Measurements from ENCODE around the gene CDK15.

CDK15 gene

DNA sequence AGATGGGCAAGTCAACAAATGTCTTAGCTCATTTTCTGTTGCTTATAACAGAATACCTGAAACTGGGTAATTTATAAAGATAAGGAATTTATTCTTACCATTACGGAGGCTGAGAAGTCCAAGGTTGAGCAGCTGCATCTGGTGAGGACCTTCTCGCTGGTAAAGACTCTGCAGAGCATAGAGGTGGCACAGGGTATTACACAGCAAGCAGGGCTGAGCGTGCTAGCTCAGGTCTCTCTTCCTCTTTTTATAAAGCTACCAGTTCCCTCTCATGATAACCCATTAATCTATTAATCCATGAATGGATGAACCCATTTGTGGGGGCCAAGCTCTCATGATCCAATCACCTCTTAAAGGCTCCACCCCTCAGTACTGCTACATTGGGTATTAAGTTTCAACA lies 109.1 kb downstream of the CDK15 start:
- DNase-seq, result no peak

DNA sequence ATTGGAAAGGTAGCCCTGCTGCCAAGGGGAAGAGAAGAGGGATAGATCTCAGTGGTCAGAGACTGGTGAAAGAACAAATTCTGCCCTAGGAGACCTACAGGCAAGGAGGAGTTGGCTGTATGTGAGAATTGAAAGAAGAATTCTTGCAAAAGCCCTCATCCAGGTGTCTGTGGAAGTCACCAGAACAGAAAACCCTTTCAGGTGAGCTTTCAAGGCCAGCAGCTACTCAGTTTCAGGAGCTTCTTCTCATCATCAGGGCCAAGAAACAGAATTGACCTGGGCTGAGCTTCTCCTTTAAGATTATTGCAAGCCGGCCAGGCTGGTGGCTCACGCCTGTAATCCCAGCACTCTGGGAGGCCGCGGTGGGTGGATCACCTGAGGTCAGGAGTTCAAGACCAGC lies 110.2 kb downstream of the CDK15 start:
- DNase-seq, result no peak

DNA sequence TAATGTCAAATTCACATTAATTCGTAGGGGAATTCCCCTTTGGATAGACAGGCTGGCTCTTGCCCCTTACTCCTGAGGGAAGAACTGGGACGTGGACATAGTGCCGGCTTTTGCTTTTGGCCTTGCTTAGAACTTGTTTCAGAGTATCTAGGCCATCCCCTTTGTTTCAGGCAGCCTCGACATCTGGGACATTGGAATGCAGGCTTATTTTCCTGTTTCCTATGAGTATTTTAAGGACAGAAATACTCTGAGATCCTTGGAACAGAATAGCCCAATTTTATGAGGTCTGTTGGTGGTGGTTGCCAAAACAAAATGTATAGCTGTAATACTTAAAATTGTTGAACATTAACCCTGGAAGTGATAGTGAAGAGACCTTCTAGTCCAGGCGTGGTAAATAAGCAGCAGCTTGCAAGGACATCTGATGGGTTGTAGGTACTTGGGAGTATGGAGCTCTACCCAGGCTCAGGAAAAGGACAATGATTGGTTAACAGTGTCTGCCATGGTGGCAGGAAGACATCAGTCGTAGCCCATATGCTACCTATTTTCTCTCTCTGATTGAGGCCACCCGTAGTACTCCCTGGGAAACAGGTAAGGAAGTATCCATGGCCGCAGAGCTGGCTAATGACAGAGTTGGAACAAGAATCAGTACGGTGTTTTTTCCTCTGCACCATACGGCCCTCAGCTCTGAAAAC lies 112.4 kb downstream of the CDK15 start:
- no peak for DNase-seq

DNA sequence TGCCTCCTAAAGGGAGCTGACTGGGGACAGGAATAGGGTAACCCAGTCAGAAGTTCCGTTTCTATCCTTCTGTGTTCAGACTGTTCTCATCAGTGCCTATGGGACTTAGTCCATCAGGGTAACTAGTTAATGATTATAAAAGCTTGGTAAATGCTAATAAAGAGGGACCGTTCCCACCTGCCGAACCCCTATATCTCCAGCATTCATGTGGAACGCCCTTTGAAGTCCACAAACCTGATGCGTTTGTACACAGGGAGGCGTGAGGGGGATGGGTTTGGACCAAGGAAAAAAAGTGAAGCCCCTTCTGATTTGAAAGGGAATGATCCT lies 112.9 kb downstream of the CDK15 start:
- DNase-seq, result no peak

DNA sequence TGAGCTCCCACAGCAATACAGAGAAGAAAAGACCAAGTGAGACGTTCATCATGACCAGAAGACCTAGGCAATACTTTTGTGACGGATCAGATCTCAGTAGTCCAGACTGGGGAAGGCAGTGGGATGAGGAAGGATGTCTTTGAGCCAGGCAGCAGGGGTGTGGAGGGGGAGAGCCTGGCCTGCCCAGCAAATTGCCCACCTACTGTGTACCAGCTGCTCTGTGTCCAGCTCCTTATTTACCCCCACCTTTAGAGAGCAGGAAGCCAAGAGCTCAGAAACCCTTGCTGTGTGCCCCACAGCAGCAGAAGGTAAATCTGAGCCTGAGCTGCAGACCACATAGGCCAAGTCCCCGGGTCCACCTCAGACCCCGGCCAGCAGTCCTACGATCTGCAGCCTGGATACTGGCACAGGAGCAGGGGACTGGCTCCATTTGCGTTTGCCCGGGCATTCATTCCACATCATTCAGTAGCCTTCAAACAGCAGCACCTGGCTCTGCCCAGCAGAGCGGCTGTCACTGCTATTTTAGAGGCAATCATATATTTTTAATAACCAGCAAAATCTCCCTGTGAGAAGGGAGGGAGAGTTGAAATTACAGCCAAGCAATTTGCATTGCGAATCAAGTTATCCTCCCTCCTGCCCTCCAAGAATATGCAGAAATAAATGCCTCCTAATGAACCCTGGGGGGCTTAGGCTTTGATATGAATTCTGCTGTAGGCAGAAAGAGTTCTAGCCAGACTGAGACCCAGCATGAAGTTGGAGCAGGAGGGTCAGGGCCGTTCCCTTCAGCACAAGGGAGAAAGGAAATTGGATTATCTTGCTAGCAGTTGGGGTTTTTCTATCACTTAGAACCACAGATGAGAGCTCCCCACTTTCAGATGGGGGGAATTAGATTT lies 117.3 kb downstream of the CDK15 start:
- DNase-seq, result no peak

DNA sequence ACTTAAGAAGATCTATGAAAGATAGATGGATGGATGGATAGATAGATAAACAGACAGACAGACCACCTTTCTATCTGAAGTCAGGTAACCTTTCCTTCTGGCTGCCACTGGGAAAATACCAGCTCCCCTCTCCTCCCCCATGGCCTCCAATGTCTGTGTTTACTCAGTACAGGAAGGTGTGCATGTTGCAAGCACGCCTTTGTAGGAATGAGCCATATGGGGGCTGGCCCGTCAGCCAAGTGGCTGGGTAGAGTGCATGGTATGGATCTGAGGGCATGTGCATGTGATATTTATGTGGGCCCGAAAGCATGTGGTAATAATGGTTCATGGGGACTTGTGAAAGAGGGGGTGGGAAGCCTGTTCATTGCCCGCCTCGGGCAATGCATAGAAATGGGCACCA lies 118.1 kb downstream of the CDK15 start:
- no peak for DNase-seq

DNA sequence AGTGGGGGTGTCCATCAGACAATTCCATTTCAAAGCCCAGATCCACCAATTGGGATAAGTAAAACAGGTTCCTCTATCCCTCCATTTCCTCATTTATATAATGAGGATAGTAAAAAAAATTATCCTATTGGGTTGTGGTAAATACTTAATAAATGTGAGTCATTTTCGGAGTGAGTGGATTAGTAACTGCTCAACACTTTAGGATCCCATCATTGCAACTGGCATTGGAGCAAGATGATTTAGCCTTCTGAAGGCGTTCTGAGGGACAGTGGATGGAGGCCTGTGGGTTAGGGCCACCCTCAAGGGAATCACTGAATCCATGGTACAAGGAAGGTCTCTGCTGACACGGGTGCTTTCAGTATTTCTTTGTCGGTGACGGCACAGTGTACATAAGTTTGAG lies 118.7 kb downstream of the CDK15 start:
- peak; percentile 40 for DNase-seq

DNA sequence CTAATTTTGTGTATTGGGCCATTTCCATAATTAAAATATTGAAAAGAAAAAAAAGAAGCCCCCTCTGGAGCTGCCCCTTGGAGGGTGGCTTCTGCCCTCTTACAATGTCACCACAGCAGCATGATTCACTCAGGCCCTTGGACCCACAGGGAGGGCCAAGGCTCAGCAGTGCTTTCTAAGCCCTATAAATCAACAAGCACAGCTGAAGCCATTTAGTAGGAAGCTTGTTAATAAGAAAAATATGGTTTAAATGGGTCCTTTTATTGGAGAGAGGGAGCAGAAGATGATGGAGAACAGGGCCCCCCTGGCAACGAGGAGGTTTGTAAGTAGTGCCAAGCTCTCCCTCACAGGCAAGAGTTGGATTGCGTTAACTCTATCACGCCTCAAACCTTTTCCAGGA lies 119.7 kb downstream of the CDK15 start:
- peak; percentile 61 for DNase-seq

DNA sequence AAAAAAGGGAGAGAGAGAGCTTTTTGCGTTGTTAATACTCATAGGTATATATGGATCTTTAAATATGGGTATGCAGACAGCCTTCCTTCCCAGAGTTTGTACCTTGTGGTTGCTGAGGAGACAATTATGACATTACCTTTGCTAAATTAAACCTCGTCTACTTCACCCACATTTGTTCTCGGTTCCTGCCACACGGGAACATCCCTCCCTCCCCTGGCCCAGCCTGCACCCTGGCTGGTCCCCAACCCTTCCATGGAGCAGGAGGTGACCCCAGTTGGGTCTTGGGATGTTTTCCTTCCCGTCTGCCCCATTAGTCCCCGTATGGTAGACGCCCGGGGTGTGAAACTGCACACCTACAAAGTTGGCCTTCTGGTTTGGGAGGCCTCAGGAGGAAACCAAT lies 122.0 kb downstream of the CDK15 start:
- no peak for DNase-seq

DNA sequence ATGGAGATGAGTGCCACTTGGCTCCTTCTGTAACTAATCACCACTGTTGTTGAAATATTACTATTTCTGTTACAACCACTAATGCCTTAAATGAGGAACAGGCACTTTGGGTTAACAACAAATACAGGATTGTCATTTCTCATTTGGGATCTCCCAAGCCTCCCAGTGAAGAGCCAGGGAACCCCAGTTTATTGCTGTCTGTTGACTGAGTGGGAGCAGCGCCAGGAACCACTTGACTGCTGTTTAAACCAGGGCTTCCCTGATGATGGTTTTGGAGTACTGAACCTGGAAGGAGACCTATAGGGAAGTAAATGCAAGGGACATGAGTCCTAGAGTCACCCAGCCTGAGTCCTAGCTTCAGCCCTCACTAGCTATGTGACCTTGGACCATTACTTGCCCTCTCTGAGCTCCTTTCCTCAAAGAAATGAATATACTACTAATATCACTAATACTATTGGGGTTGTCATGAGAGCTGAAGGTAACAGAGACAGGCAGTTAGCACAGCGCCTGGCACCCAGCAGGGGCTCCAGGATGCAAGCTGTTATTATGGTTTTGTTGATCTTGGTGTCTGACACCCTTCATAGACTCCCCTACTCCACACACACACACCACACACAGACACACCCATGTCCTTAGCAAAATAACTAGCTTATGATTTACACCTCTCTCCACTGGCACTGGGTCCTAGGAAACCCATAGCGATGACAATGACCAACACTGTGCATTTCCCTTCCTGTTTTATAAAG lies 123.1 kb downstream of the CDK15 start:
- DNase-seq, result peak; percentile 37

DNA sequence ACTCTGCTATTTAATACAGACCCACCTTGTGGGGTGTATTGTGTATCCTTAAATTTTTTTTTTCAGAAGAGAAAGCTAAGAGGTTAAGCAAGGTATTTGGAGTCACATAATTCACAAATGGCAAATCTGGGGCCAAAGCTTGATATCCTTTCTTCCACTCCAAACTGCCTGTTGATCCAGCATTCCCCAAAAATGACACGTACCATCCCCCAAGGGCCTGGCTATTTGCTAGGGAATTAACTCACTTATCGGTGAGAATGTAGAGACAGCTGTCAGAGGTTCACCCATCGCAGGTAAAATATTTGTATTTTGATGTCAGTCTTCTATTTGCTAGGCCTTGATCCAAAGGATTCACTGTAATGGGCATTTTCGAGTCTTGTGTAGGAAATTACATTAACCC lies 123.7 kb downstream of the CDK15 start:
- no peak for DNase-seq

DNA sequence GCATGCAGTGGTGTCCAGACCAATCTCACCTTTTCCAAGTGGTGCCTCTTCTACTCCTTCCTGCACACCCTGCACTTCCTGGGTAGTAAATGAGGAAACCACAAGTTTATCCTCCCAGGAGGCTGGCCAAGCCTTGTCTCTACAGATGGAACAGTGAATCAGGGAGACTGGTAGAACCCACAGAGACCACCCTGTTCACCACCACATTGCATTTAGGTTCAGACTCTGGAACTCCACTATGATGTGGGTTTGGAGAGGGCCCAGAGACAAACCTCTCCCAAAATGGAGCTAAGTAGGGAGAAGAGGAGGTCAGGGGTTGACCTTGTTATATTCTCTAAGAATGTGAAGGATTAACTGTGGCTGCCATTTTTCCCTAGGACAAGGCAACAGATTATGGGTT lies 124.5 kb downstream of the CDK15 start:
- DNase-seq, result peak; percentile 52

DNA sequence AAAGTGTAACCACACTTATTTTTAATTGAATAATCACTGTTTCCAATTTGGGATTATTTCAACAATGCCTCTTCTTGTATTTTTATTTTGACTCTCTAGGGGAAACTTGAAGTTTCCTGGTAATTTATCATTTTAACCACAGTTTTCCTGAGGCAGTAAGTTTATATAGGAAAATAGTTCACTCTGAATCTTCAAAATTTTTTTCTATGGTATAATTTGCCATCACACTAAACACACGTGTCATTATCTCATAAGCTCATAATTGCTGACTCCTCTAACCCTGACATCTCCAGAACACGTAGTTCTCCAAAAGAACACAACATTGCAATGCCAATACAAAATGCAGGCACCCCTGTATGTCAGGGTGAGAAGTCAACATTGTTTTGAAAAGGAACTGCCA lies 125.1 kb downstream of the CDK15 start:
- peak; percentile 20 for DNase-seq

DNA sequence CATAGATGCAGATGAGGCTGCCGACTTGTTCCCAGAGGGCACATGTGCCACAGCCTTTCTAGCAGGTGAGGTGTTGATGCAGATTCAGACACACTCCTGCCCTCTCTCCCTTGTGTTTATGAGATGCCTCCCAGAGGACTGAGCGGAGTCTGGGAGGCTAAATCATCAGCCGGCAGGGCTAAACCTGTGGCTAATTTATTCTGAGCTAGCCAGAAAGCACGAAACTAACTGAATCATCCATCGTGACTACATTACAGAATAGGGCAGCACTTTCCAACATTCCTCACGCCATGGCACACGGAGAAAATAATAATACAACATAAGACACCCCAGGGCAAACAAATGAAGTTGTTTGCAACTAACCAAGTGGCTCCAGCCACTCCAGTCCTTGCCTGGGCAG lies 125.6 kb downstream of the CDK15 start:
- peak; percentile 80 for DNase-seq

DNA sequence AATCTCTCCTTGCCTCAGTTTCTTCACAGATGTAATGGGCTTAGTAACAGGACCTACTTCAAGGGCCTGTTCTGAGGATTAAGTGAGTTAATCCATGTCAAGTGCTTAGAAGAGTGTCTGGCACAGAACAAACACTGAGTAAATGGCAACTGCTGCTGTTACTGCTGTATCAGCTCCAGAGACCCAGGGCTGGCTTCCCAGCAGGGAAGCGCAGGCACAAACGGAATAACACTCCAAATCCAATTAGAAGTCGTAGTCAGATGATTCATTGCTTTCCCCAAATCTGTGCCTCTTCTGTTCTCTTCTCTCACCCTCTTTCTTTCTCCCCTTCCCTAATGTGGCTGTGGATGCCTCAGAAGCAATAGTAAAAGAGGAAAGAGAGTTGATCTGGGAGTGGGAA lies 126.2 kb downstream of the CDK15 start:
- no peak for DNase-seq

DNA sequence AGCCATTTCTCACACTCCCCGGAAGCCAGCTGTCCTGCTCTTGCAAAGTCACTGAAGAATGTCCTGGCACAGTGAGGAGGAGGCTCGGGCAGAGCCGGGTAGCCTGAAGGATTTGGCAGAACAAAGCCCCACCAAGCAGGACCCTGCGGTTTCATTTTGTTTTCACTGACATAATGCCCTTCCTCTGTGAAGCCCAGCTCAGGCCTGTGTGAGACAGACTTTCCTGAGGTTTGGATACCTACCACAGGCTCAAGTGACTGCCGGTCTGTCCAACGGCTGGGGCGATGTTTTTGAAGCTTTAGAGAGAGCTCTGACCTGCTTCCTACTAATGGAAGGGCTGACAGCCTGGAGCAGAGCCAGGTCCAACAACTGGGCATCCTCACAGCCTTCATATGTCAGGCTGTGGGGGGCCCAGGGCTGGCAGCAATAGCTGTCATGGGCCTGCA lies 127.5 kb downstream of the CDK15 start:
- no peak for DNase-seq

DNA sequence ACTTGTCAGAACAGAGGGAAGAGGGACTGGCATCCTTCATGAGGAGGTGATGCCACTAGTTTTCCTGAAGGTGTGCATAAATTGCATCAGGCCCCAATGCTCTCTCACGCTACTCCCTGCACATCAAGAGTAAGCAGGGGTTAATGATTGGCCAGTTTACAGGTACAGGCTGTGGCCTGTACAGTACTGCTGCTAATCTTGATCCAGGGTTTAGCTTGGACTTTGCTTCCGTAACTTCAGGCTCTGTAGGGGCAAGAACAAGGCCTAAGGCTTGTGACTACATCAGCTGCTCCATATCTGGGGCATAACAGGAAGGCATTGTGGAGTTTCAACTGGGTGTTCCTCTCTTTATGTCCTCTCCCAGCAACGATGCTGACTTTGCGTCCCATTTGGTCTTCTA lies 130.5 kb downstream of the CDK15 start:
- DNase-seq, result no peak

DNA sequence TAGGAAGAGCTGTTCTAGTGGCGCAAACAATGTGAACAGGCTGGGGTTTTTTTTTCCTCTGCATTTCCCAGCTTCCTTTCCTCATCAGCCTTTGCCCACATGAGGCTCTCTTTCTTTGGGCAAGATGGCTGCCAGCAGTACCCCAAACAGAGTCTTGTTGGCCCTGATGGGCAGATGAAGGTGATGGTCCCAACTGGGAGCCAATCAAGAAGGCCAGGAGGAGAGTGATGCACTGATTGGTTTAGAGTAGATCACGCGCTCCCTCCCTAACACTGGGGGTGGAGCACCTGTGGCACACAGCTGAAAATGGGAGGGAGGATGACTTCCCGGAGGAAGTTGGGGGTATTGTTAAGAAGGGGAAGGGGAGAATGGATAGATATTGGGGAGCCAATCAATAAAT lies 131.0 kb downstream of the CDK15 start:
- DNase-seq, result no peak

DNA sequence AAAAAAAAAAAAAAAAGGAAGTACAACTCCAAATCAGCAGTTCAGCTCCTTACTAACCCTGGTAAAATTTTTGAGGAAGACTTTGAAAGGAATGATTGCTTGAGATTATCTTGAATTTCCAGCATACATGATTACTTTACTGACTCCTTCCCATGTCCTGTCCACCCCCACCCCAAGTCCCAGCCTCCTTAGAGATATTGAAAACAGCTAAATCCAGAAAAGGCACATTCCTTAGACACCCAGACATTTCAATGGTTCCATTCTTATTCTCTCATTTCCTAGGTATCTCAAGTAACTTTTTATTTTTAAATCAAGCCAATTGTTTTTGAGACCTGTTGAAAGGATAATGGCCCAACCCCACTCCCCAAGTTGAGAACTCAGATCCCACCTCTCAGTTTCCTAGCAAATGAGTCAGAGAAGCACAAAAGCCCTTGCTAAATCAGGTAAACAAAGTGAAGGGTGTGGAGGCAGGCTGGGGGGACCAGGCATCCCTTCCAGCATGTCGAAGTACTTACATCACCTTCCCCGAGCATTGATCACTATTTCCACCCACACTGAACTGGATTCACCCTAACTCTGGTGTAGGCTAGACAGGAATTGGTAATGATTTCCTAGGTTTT lies 131.9 kb downstream of the CDK15 start:
- peak; percentile 75 for DNase-seq

DNA sequence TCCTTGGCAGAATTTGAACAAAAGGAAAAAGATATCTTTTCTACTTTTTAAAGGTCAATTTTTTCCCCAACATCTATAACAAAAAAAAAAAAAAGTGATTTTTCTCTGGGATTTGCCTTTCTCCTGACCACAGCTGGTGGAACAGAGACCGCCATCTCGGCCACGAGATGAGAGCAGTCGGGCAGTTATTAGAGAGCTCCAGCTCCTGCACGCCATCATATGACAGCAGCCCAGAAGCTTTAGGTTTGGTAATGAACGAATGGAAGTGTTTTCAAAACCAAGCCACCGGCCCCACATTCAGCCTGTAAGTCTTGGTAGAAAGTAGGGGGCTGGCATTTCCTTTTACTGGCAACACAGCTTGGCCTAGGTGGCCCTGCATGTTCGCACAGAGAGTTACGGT lies 132.4 kb downstream of the CDK15 start:
- DNase-seq, result no peak

DNA sequence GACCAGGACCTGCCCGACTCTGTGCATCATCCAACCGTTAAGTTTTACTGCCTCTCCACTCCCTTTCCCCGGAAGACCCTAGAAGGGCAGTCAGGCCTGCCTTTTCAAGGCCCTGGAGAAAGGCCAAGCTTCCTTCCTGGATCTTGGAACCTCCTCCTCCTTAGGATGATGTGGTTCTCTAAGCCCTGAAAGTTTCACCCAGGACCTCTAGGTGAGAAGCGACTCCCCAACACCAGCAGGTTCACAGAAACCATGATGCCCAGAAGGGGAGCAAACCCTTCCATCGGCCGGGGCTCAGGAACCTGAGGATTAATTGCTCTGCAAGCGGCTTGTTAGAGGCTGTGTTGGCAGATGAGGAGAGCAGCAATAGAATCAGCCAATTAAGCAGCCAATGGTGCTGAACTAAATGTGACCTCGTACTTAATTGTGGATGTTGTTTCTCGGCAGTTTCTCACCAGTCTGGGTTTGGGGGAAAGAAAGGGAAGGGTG lies 133.2 kb downstream of the CDK15 start:
- peak; percentile 37 for DNase-seq

DNA sequence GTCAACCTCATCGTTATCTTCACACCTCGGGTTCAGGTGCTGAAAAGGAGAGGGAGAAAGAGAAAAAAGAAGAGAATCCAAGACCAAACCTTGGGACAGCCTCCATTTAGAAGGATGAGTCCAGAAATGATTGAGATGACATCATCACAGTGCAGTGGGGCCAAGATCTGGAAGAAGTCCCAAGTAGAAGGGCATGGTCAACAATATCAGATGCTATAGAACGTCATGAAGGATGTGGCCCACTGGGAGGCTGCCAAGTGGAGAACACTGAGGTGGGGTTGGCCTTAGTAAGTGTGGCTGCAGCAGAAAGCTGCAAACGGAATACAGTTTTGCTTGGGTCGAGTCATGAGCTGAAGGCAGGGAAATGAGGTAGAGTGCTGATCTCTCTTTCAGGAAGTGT lies 136.2 kb downstream of the CDK15 start:
- DNase-seq, result no peak

All from fibroblast of skin of right quadriceps (primary cell).